K562 (cell line): ENCODE measurements around the gene CACTIN. TPM values are rescaled to one million over a fixed set of nuclear protein-coding genes. Genes with fewer than 3 reads are reported as not detected.

ENCODE experiments used
- HDAC3 ChIP-seq: fragments of 450-650 bp; IDR thresholded peaks from 2 replicates; pipeline ENCODE4 v1.6.1; 2018; ENCODE audit warnings: borderline replicate concordance, mild to moderate bottlenecking, moderate library complexity; ENCODE audit not compliant: partially characterized antibody
- NFYB ChIP-seq: IDR thresholded peaks from 2 replicates; pipeline ENCODE4 v1.6.1; 2011; ENCODE audit warnings: mild to moderate bottlenecking, moderate library complexity; ENCODE audit not compliant: insufficient read length; ENCODE audit errors: extremely low read depth
- NR3C1 ChIP-seq: sonication (generic); formaldehyde crosslinking; IDR thresholded peaks from 2 replicates; pipeline ENCODE4 v1.8.1; 2022; ENCODE audit warnings: missing genetic modification reagents
- TEAD1 ChIP-seq, 2 experiments: fragments of 450-650 bp in 1 of 2; sonication (generic) in 1 of 2; formaldehyde crosslinking; IDR thresholded peaks; 2 replicates each; pipeline versions ENCODE4 v1.4.0 to v1.8.0; 2020 to 2022; ENCODE audit warnings: mild to moderate bottlenecking in 2 of 2, missing genetic modification reagents in 1 of 2
- ZBTB5 ChIP-seq: fragments of 450-650 bp; IDR thresholded peaks from 2 replicates; pipeline ENCODE4 v1.6.1; 2017; ENCODE audit warnings: antibody characterized with exemption
- ZEB2 ChIP-seq: fragments of 450-650 bp; IDR thresholded peaks from 2 replicates; pipeline ENCODE4 v1.6.1; 2016
- polyA plus RNA-seq, 8 experiments: library from polyadenylated mRNA; depleted of rRNA in 4 of 8; stranded (reverse) in 5 of 8; unstranded in 3 of 8; fragments of >200 nt; fragmentation: Nextera tagmentation in 2 of 8; fragmentation: Illumina TruSeq in 1 of 8; extraction: Ambion mirVana in 2 of 8; extraction: Trizol in 1 of 8; gene quantifications; 2 replicates each; pipeline versions ENCODE4 v1.2.1 to v1.2.3, GENCODE V29; 2011 to 2014; ENCODE audit warnings: inconsistent platforms in 1 of 8, missing spikeins in 1 of 8
- total RNA-seq, 7 experiments: library from RNA; depleted of rRNA in 6 of 7; stranded (reverse); fragments of >200 nt in 6 of 7; fragmentation: Illumina TruSeq in 2 of 7; extraction: Trizol in 2 of 7; gene quantifications; 2 replicates each; pipeline versions ENCODE4 v1.2.1 to v1.2.3, GENCODE V29; 2011 to 2021; ENCODE audit warnings: low replicate concordance in 1 of 7
- TF ChIP-seq, protein P1 (sequence below): fragments of 450-650 bp; IDR thresholded peaks from 2 replicates; pipeline ENCODE4 v1.6.1; 2017; ENCODE audit warnings: antibody characterized with exemption, mild to moderate bottlenecking
- TF ChIP-seq, protein P2 (sequence below): sonication (generic); formaldehyde crosslinking; IDR thresholded peaks from 2 replicates; pipeline ENCODE4 v1.8.0; 2022; ENCODE audit warnings: mild to moderate bottlenecking, missing genetic modification reagents
- TF ChIP-seq, protein P3 (sequence below), 2 experiments: fragments of 200-800 bp in 1 of 2; sonication (Bioruptor generic) in 1 of 2; sonication (generic) in 1 of 2; formaldehyde crosslinking in 1 of 2; IDR thresholded peaks in 1 of 2; conservative IDR thresholded peaks in 1 of 2; 2 replicates each; pipeline versions ENCODE4 v1.5.0 to v1.6.1; 2016 to 2020; ENCODE audit warnings: missing compliant biosample characterization in 1 of 2, missing genetic modification characterization in 1 of 2, missing genetic modification reagents in 1 of 2
- TF ChIP-seq, protein P4 (sequence below): sonication (generic); formaldehyde crosslinking; IDR thresholded peaks from 2 replicates; pipeline ENCODE4 v1.4.0; 2020; ENCODE audit warnings: mild to moderate bottlenecking, missing genetic modification reagents
- TF ChIP-seq, protein P5 (sequence below): fragments of 450-650 bp; formaldehyde crosslinking; IDR thresholded peaks from 2 replicates; pipeline ENCODE4 v1.4.0; 2020; ENCODE audit warnings: mild to moderate bottlenecking, mixed read lengths

The CACTIN gene
- total and polyA plus RNA-seq, 9 of the 15 experiments (the other 6 are each of a cell fraction or from before 2014, with no cell fraction given) = 0.15 to 49.2 (median 15.0) TPM

- TF ChIP-seq, protein P1, sequence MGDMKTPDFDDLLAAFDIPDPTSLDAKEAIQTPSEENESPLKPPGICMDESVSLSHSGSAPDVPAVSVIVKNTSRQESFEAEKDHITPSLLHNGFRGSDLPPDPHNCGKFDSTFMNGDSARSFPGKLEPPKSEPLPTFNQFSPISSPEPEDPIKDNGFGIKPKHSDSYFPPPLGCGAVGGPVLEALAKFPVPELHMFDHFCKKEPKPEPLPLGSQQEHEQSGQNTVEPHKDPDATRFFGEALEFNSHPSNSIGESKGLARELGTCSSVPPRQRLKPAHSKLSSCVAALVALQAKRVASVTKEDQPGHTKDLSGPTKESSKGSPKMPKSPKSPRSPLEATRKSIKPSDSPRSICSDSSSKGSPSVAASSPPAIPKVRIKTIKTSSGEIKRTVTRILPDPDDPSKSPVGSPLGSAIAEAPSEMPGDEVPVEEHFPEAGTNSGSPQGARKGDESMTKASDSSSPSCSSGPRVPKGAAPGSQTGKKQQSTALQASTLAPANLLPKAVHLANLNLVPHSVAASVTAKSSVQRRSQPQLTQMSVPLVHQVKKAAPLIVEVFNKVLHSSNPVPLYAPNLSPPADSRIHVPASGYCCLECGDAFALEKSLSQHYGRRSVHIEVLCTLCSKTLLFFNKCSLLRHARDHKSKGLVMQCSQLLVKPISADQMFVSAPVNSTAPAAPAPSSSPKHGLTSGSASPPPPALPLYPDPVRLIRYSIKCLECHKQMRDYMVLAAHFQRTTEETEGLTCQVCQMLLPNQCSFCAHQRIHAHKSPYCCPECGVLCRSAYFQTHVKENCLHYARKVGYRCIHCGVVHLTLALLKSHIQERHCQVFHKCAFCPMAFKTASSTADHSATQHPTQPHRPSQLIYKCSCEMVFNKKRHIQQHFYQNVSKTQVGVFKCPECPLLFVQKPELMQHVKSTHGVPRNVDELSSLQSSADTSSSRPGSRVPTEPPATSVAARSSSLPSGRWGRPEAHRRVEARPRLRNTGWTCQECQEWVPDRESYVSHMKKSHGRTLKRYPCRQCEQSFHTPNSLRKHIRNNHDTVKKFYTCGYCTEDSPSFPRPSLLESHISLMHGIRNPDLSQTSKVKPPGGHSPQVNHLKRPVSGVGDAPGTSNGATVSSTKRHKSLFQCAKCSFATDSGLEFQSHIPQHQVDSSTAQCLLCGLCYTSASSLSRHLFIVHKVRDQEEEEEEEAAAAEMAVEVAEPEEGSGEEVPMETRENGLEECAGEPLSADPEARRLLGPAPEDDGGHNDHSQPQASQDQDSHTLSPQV = no peak
- TF ChIP-seq, protein P2, sequence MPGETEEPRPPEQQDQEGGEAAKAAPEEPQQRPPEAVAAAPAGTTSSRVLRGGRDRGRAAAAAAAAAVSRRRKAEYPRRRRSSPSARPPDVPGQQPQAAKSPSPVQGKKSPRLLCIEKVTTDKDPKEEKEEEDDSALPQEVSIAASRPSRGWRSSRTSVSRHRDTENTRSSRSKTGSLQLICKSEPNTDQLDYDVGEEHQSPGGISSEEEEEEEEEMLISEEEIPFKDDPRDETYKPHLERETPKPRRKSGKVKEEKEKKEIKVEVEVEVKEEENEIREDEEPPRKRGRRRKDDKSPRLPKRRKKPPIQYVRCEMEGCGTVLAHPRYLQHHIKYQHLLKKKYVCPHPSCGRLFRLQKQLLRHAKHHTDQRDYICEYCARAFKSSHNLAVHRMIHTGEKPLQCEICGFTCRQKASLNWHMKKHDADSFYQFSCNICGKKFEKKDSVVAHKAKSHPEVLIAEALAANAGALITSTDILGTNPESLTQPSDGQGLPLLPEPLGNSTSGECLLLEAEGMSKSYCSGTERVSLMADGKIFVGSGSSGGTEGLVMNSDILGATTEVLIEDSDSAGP (CRISPR knock-in tag) = peak; percentile 53; the same call in 1 of the 2 replicates
- TF ChIP-seq NFYB = peak; percentile 19
- TF ChIP-seq, protein P3, sequence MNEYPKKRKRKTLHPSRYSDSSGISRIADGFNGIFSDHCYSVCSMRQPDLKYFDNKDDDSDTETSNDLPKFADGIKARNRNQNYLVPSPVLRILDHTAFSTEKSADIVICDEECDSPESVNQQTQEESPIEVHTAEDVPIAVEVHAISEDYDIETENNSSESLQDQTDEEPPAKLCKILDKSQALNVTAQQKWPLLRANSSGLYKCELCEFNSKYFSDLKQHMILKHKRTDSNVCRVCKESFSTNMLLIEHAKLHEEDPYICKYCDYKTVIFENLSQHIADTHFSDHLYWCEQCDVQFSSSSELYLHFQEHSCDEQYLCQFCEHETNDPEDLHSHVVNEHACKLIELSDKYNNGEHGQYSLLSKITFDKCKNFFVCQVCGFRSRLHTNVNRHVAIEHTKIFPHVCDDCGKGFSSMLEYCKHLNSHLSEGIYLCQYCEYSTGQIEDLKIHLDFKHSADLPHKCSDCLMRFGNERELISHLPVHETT (CRISPR knock-in tag; conservative IDR thresholded peaks at IDR 0.05 in 1 of 2, IDR thresholded peaks at IDR 0.05 in 1 of 2) = peak in 1 of 2 experiments; percentile 91; a peak in 2 of 4 replicates
- TF ChIP-seq, protein P4, sequence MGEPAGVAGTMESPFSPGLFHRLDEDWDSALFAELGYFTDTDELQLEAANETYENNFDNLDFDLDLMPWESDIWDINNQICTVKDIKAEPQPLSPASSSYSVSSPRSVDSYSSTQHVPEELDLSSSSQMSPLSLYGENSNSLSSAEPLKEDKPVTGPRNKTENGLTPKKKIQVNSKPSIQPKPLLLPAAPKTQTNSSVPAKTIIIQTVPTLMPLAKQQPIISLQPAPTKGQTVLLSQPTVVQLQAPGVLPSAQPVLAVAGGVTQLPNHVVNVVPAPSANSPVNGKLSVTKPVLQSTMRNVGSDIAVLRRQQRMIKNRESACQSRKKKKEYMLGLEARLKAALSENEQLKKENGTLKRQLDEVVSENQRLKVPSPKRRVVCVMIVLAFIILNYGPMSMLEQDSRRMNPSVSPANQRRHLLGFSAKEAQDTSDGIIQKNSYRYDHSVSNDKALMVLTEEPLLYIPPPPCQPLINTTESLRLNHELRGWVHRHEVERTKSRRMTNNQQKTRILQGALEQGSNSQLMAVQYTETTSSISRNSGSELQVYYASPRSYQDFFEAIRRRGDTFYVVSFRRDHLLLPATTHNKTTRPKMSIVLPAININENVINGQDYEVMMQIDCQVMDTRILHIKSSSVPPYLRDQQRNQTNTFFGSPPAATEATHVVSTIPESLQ (CRISPR knock-in tag) = peak; percentile 74; the same call in 1 of the 2 replicates
- TF ChIP-seq HDAC3 = no peak
- TF ChIP-seq TEAD1 (CRISPR knock-in tag; IDR thresholded peaks at IDR 0.05) = peak in 1 of 2 experiments; percentile 38; a peak in 2 of 4 replicates
- TF ChIP-seq NR3C1 = no peak
- TF ChIP-seq ZEB2 = no peak
- TF ChIP-seq, protein P5, sequence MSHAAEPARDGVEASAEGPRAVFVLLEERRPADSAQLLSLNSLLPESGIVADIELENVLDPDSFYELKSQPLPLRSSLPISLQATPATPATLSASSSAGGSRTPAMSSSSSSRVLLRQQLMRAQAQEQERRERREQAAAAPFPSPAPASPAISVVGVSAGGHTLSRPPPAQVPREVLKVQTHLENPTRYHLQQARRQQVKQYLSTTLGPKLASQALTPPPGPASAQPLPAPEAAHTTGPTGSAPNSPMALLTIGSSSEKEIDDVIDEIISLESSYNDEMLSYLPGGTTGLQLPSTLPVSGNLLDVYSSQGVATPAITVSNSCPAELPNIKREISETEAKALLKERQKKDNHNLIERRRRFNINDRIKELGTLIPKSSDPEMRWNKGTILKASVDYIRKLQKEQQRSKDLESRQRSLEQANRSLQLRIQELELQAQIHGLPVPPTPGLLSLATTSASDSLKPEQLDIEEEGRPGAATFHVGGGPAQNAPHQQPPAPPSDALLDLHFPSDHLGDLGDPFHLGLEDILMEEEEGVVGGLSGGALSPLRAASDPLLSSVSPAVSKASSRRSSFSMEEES (CRISPR knock-in tag) = peak; percentile 8; the same call in 1 of the 2 replicates
- TF ChIP-seq ZBTB5 = no peak
Measured at GRCh38 chr19:3626473-3627350, at the start of gene CACTIN (continued).
